DND-41 (cell line): ENCODE results near the gene ZNF22.

ENCODE experiments used
- EZH2 ChIP-seq: IDR thresholded peaks from 3 replicates; pipeline ENCODE4 v1.6.1; 2012; ENCODE audit warnings: borderline replicate concordance, low read depth, mild to moderate bottlenecking, moderate library complexity, low read length, inconsistent platforms; ENCODE audit not compliant: severe bottlenecking
- TF ChIP-seq, protein P1 (sequence below): IDR thresholded peaks from 2 replicates; pipeline ENCODE4 v1.5.1; 2012; ENCODE audit warnings: borderline replicate concordance, low read length, moderate library complexity, mild to moderate bottlenecking; ENCODE audit not compliant: poor library complexity, severe bottlenecking; ENCODE audit errors: extremely low read depth

DNA sequence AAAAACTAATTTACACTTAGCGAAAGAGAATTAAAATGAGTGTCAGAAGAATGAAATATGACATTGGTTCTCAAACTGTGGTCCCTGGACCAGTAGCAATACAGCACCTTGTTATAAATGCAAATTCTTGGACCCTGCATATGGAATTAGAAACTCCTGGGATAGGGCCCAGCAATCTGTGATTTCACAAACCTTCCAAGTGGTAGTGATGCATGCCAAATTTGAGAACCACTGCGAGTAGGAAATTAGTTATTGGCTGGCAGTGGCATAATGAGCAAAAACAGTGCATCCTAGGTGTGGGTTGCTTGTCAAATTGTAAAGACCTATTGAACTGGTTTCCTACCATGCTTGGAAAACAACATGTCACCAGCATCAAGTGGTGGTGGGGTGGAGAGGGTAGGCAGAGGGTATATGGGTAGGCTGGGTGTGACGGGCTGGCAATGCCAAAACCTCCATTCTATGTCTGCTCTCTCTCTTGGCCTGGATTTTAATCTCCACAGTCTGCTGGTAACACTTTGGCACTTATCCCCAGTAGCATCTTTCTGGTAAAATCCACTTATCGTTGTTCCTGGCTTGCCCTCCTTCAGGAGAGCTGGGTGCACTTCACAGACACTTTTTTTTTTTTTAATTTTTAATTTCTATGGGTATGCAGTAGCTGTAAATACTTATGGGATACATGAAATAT, 50.0 kb downstream of the ZNF22 start:
- TF ChIP-seq, protein P1, sequence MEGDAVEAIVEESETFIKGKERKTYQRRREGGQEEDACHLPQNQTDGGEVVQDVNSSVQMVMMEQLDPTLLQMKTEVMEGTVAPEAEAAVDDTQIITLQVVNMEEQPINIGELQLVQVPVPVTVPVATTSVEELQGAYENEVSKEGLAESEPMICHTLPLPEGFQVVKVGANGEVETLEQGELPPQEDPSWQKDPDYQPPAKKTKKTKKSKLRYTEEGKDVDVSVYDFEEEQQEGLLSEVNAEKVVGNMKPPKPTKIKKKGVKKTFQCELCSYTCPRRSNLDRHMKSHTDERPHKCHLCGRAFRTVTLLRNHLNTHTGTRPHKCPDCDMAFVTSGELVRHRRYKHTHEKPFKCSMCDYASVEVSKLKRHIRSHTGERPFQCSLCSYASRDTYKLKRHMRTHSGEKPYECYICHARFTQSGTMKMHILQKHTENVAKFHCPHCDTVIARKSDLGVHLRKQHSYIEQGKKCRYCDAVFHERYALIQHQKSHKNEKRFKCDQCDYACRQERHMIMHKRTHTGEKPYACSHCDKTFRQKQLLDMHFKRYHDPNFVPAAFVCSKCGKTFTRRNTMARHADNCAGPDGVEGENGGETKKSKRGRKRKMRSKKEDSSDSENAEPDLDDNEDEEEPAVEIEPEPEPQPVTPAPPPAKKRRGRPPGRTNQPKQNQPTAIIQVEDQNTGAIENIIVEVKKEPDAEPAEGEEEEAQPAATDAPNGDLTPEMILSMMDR = no peak
- no peak for TF ChIP-seq EZH2
